A549 (cell line): ENCODE results near the gene DCLK3. TPM values are rescaled to one million over a fixed set of nuclear protein-coding genes. Genes with fewer than 3 reads are reported as not detected.
A peak's percentile ranks its signal among the peaks of the same experiment; 100 is the strongest.

Experiments used
- ATAC-seq, 2 experiments: fragments of 200-7000 bp in 1 of 2; fragments of >200 bp in 1 of 2; cut with Nextera tagmentation in 1 of 2; cut with Tn5 transposase in 1 of 2; 3 replicates each; pipeline versions ENCODE4 v1.8.0 to v1.9.1; 2018 to 2020; ENCODE audit warnings: mild to moderate bottlenecking in 1 of 2, moderate library complexity in 1 of 2
- CTCF ChIA-PET: fragments of 300-600 bp; sonication (Branson Sonifier 250); formaldehyde crosslinking; extraction: SDS; loops from one replicate; lab custom pipeline; 2021; ENCODE audit warnings: antibody characterized with exemption, inconsistent platforms; lab: Yijun Ruan, JAX
- POLR2A ChIA-PET: fragments of 350-600 bp; formaldehyde crosslinking; extraction: SDS; loops from one replicate; lab custom pipeline; 2021; ENCODE audit warnings: antibody characterized with exemption, inconsistent platforms; lab: Yijun Ruan, JAX
- DNase-seq, 2 experiments: peaks; one replicate each; pipeline versions ENCODE4 v3.0.0 to v3.0.0-alpha.2; 2011 to 2016; ENCODE audit warnings: low read depth in 1 of 2, low spot score in 1 of 2
- FAIRE-seq: peaks from 2 replicates; lab custom pipeline; 2011; peaks lifted over from hg19 to GRCh38; lab: Jason Lieb, UNC
- H3K27ac ChIP-seq, 2 experiments: fragments of >200 bp; sonication (Bioruptor Twin); formaldehyde crosslinking; 3 replicates each; pipeline ENCODE4 v1.5.1; 2016 to 2017
- H3K4me1 ChIP-seq: fragments of >200 bp; sonication (Bioruptor Twin); formaldehyde crosslinking; 3 replicates; pipeline ENCODE4 v1.6.1; 2016
- H3K4me2 ChIP-seq: fragments of >200 bp; sonication (Bioruptor Twin); formaldehyde crosslinking; 3 replicates; pipeline ENCODE4 v1.6.1; 2016
- H3K4me3 ChIP-seq: fragments of >200 bp; sonication (Bioruptor Twin); formaldehyde crosslinking; 3 replicates; pipeline ENCODE4 v1.5.1; 2016
- H3K9me3 ChIP-seq: fragments of >200 bp; sonication (Bioruptor Twin); formaldehyde crosslinking; 3 replicates; pipeline ENCODE4 v1.6.1; 2016
- CHD2 ChIP-seq: fragments of 150-350 bp; IDR thresholded peaks from 2 replicates; pipeline ENCODE4 v1.6.1; 2014; ENCODE audit warnings: low read length; ENCODE audit not compliant: partially characterized antibody
- CHD4 ChIP-seq: fragments of 200-600 bp; sonication (generic); IDR thresholded peaks from 2 replicates; pipeline ENCODE4 v1.6.1; 2016; ENCODE audit warnings: antibody characterized with exemption, mild to moderate bottlenecking, borderline replicate concordance
- EP300 ChIP-seq, 2 experiments: fragments of >200 bp; sonication (Bioruptor Twin); formaldehyde crosslinking; IDR thresholded peaks; 2 replicates in 1 of 2; 3 replicates in 1 of 2; pipeline ENCODE4 v1.6.1; 2016 to 2017
- FOSB ChIP-seq: fragments of 250-450 bp; sonication (Bioruptor Pico); IDR thresholded peaks from 2 replicates; pipeline ENCODE4 v1.5.0; 2020; ENCODE audit warnings: mild to moderate bottlenecking, moderate library complexity
- GATA3 ChIP-seq: IDR thresholded peaks from 2 replicates; pipeline ENCODE4 v1.6.1; 2012; ENCODE audit warnings: borderline replicate concordance
- HOXB5 ChIP-seq: fragments of 250-450 bp; sonication (Bioruptor Pico); IDR thresholded peaks from 2 replicates; pipeline ENCODE4 v1.5.0; 2020; ENCODE audit warnings: mild to moderate bottlenecking, moderate library complexity
- NFE2L2 ChIP-seq: fragments of 150-350 bp; conservative IDR thresholded peaks from 2 replicates; pipeline ENCODE4 v1.6.1; 2014; ENCODE audit warnings: low read length
- POLR2AphosphoS2 ChIP-seq: conservative IDR thresholded peaks from 2 replicates; pipeline ENCODE4 v1.6.1; 2012; ENCODE audit warnings: low read length, improper control_type of control experiment, inconsistent platforms
- RARB ChIP-seq: fragments of 250-450 bp; sonication (Bioruptor Pico); IDR thresholded peaks from 2 replicates; pipeline ENCODE4 v1.8.0; 2021; ENCODE audit warnings: mild to moderate bottlenecking, moderate library complexity
- RCOR1 ChIP-seq: fragments of 150-350 bp; IDR thresholded peaks from 2 replicates; pipeline ENCODE4 v1.6.1; 2014; ENCODE audit warnings: antibody characterized with exemption, low read length, low read depth
- RFX5 ChIP-seq: fragments of 450-650 bp; IDR thresholded peaks from 2 replicates; pipeline ENCODE4 v1.7.1; 2014; ENCODE audit warnings: antibody characterized with exemption, mild to moderate bottlenecking, moderate library complexity
- TFCP2L1 ChIP-seq: fragments of 250-450 bp; sonication (Bioruptor Pico); IDR thresholded peaks from 2 replicates; pipeline ENCODE4 v1.5.0; 2021; ENCODE audit warnings: mild to moderate bottlenecking
- TP53 ChIP-seq: fragments of 250-450 bp; sonication (Bioruptor Pico); IDR thresholded peaks from 2 replicates; pipeline ENCODE4 v1.5.0; 2021; ENCODE audit warnings: mild to moderate bottlenecking, moderate library complexity
- ZFP36 ChIP-seq: fragments of 450-650 bp; IDR thresholded peaks from 2 replicates; pipeline ENCODE4 v1.6.1; 2014; ENCODE audit warnings: borderline replicate concordance; ENCODE audit not compliant: partially characterized antibody
- ZSCAN20 ChIP-seq: fragments of 250-450 bp; sonication (Bioruptor Pico); IDR thresholded peaks from 2 replicates; pipeline ENCODE4 v1.8.0; 2022; ENCODE audit warnings: mild to moderate bottlenecking, moderate library complexity
- WGBS: methylation state at CpG from one replicate; pipeline ENCODE4 v1.1.6; 2017; ENCODE audit errors: missing lambda C conversion rate; 5-methylcytosine and 5-hydroxymethylcytosine counted together
- polyA plus RNA-seq, 4 experiments: library from polyadenylated mRNA; depleted of rRNA in 3 of 4; stranded (reverse); fragments of >200 nt; fragmentation: RNase III in 1 of 4; extraction: RNeasy Plus Mini Kit Qiagen cat#74134 plus additional on column Dnase treatment in 1 of 4; gene quantifications; 2 replicates in 3 of 4; 3 replicates in 1 of 4; pipeline ENCODE4 v1.2.3, GENCODE V29; 2011 to 2017
- TF ChIP-seq, protein P1 (sequence below): IDR thresholded peaks from 2 replicates; pipeline ENCODE4 v1.6.1; 2012
- TF ChIP-seq, protein P2 (sequence below): fragments of >200 bp; sonication (Bioruptor Twin); formaldehyde crosslinking; IDR thresholded peaks from 3 replicates; pipeline ENCODE4 v1.5.1; 2016
- TF ChIP-seq, protein P3 (sequence below): fragments of 200-600 bp; sonication (generic); IDR thresholded peaks from 2 replicates; pipeline ENCODE4 v1.6.1; 2016; ENCODE audit warnings: antibody characterized with exemption, mild to moderate bottlenecking, moderate library complexity
- TF ChIP-seq, protein P4 (sequence below): fragments of >200 bp; sonication (Bioruptor Twin); formaldehyde crosslinking; IDR thresholded peaks from 3 replicates; pipeline ENCODE4 v1.6.1; 2016

Gene DCLK3
- polyA plus RNA-seq, 2 of the 4 experiments (the other 2 are of a cell fraction) = not detected

DNA sequence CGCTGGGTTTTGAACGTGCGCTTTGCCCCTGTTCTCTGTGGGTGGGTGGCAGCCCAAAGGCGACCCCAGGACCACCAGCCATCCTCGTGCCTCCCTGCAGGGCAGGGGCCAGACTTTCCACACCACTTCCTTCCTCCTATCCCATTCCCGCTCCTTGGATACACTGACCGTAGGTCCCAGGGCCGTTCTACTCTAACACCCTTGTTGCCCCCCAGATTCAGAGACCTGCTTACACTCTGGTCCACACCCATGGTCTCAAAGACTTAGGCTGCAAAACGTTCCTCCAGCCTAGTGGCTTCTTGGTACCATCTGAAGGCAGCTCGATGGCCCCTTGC, 318 bp upstream of the DCLK3 start:
- Histone ChIP-seq H3K4me3 (peak overlapping the region; percentile 46), H3K4me2 (peak overlapping the region; percentile 92)
- TF ChIP-seq NFE2L2 (no peak), TP53 (CRISPR knock-in tag) (no peak), CHD2 (no peak), TFCP2L1 (no peak), POLR2AphosphoS2 (no peak), GATA3 (no peak), ZFP36 (no peak), ZSCAN20 (no peak), RCOR1 (no peak), FOSB (CRISPR knock-in tag) (no peak), EP300 (IDR thresholded peaks at IDR 0.05) (no peak), RARB (CRISPR knock-in tag) (no peak), CHD4 (no peak), HOXB5 (CRISPR knock-in tag) (no peak), RFX5 (no peak)
- TF ChIP-seq, protein P1, sequence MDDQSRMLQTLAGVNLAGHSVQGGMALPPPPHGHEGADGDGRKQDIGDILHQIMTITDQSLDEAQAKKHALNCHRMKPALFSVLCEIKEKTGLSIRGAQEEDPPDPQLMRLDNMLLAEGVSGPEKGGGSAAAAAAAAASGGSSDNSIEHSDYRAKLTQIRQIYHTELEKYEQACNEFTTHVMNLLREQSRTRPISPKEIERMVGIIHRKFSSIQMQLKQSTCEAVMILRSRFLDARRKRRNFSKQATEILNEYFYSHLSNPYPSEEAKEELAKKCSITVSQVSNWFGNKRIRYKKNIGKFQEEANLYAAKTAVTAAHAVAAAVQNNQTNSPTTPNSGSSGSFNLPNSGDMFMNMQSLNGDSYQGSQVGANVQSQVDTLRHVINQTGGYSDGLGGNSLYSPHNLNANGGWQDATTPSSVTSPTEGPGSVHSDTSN = no peak
- TF ChIP-seq, protein P2, sequence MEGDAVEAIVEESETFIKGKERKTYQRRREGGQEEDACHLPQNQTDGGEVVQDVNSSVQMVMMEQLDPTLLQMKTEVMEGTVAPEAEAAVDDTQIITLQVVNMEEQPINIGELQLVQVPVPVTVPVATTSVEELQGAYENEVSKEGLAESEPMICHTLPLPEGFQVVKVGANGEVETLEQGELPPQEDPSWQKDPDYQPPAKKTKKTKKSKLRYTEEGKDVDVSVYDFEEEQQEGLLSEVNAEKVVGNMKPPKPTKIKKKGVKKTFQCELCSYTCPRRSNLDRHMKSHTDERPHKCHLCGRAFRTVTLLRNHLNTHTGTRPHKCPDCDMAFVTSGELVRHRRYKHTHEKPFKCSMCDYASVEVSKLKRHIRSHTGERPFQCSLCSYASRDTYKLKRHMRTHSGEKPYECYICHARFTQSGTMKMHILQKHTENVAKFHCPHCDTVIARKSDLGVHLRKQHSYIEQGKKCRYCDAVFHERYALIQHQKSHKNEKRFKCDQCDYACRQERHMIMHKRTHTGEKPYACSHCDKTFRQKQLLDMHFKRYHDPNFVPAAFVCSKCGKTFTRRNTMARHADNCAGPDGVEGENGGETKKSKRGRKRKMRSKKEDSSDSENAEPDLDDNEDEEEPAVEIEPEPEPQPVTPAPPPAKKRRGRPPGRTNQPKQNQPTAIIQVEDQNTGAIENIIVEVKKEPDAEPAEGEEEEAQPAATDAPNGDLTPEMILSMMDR = no peak
- TF ChIP-seq, protein P3, sequence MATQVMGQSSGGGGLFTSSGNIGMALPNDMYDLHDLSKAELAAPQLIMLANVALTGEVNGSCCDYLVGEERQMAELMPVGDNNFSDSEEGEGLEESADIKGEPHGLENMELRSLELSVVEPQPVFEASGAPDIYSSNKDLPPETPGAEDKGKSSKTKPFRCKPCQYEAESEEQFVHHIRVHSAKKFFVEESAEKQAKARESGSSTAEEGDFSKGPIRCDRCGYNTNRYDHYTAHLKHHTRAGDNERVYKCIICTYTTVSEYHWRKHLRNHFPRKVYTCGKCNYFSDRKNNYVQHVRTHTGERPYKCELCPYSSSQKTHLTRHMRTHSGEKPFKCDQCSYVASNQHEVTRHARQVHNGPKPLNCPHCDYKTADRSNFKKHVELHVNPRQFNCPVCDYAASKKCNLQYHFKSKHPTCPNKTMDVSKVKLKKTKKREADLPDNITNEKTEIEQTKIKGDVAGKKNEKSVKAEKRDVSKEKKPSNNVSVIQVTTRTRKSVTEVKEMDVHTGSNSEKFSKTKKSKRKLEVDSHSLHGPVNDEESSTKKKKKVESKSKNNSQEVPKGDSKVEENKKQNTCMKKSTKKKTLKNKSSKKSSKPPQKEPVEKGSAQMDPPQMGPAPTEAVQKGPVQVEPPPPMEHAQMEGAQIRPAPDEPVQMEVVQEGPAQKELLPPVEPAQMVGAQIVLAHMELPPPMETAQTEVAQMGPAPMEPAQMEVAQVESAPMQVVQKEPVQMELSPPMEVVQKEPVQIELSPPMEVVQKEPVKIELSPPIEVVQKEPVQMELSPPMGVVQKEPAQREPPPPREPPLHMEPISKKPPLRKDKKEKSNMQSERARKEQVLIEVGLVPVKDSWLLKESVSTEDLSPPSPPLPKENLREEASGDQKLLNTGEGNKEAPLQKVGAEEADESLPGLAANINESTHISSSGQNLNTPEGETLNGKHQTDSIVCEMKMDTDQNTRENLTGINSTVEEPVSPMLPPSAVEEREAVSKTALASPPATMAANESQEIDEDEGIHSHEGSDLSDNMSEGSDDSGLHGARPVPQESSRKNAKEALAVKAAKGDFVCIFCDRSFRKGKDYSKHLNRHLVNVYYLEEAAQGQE = no peak
- TF ChIP-seq, protein P4, sequence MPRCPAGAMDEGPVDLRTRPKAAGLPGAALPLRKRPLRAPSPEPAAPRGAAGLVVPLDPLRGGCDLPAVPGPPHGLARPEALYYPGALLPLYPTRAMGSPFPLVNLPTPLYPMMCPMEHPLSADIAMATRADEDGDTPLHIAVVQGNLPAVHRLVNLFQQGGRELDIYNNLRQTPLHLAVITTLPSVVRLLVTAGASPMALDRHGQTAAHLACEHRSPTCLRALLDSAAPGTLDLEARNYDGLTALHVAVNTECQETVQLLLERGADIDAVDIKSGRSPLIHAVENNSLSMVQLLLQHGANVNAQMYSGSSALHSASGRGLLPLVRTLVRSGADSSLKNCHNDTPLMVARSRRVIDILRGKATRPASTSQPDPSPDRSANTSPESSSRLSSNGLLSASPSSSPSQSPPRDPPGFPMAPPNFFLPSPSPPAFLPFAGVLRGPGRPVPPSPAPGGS = no peak
- TF ChIP-seq, all 56 proteins: peak for 0
- ChIA-PET CTCF (no interaction called here), POLR2A (no interaction called here)
- no peak overlapping the region for H3K27ac ChIP-seq
- DNase-seq = no peak
- ATAC-seq = no peak; a peak in 3 of 6 replicates
- 32% methylated on average over 10 of the region's 10 CpGs for WGBS
- no peak for FAIRE-seq
- no peaks in the 10 kb centered on the region for H3K4me1 ChIP-seq
- H3K9me3 ChIP-seq = peaks cover 7% of the 10 kb centered on the region; the same call in 2 of the 3 replicates
